ENCODE data around the gene KCNMA1. TPM values are rescaled to one million over a fixed set of nuclear protein-coding genes. Genes with fewer than 3 reads are reported as not detected.

The KCNMA1 gene
- total and polyA plus RNA-seq, 2 donors from 2014 or later = 4.2 to 8.9 TPM

DNA sequence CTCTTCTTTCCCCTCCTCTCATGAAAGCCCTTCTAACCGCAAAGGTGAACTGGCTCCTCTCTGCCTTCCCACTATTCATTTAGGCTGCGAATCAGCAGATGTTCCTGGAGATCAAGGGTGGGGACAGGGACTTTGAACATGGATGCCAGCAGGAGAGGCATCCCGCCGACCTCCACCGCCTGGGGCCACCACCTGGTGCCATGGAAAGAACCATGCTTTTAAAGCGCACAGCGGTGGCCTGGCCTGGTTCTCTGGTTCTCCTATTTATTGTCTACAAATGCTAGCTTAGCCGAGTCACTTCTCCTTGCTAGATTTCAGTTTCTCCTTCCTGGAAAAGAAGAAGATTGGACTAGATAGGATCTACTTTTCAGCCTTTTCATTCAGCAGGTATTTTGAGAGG lies 43.2 kb upstream of the KCNMA1 start:
- intact Hi-C loops (cut with DNase I) = no loop called here
- no peak for DNase-seq
- no peak for TF ChIP-seq CTCF (IDR thresholded peaks at IDR 0.05; ENCODE audit: borderline replicate concordance, extremely low read depth, insufficient read depth)
- H3K36me3 ChIP-seq (ENCODE audit: control insufficient read depth in 2 of 3, insufficient read depth in 3 of 3, low read length in 3 of 3) = no peaks in the 10 kb centered on the region
- H3K27ac ChIP-seq (ENCODE audit: low read depth in 2 of 2, low read length in 2 of 2) = no peak overlapping the region
- H3K9me3 ChIP-seq (ENCODE audit: control insufficient read depth in 2 of 3, insufficient read depth in 1 of 3, low read length in 3 of 3) = no peaks in the 10 kb centered on the region
- H3K4me1 ChIP-seq (ENCODE audit: control insufficient read depth in 2 of 3, insufficient read depth in 2 of 3, low read depth in 1 of 3, low read length in 3 of 3) = no peaks in the 10 kb centered on the region
- H3K27me3 ChIP-seq (ENCODE audit: control insufficient read depth, insufficient read depth, low read length) = no peaks in the 10 kb centered on the region
- no peak overlapping the region for H3K4me3 ChIP-seq (ENCODE audit: low read length in 3 of 3)
- H3K9ac ChIP-seq (ENCODE audit: low read length in 3 of 3) = no peak overlapping the region
- no peak for FAIRE-seq

DNA sequence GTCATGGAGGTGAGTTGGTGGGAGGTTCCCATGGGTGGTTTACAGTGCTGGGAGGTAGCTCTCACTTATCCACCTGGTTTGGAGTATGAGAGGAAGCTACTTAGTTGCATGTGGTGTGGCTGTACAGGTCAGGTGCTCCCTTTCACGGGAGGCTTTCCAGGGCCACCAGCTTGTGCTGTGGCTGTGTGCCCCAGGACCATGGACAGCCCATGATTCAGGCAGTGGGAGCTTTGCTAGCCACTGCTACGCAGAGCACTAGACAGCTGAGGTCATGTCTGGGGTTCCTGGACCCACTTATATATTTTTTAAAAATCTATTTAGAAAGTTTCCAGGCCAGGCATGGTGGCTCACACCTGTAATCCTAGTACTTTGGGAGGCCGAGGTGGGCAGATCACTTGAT lies 42.5 kb upstream of the KCNMA1 start:
- Histone ChIP-seq H3K36me3 (ENCODE audit: control insufficient read depth in 2 of 3, insufficient read depth in 3 of 3, low read length in 3 of 3) (no peaks in the 10 kb centered on the region), H3K4me3 (ENCODE audit: low read length in 3 of 3) (no peak overlapping the region), H3K9me3 (ENCODE audit: control insufficient read depth in 2 of 3, insufficient read depth in 1 of 3, low read length in 3 of 3) (no peaks in the 10 kb centered on the region), H3K9ac (ENCODE audit: low read length in 3 of 3) (no peak overlapping the region), H3K4me1 (ENCODE audit: control insufficient read depth in 2 of 3, insufficient read depth in 2 of 3, low read depth in 1 of 3, low read length in 3 of 3) (no peaks in the 10 kb centered on the region), H3K27me3 (ENCODE audit: control insufficient read depth, insufficient read depth, low read length) (no peaks in the 10 kb centered on the region), H3K27ac (ENCODE audit: low read depth in 2 of 2, low read length in 2 of 2) (no peak overlapping the region)
- intact Hi-C loops (cut with DNase I) = no loop called here
- no peak for DNase-seq
- TF ChIP-seq CTCF (IDR thresholded peaks at IDR 0.05; ENCODE audit: borderline replicate concordance, extremely low read depth, insufficient read depth) = no peak
- no peak for FAIRE-seq

GRCh38 chr10:77679217-77679616 lies 41.6 kb upstream of the KCNMA1 start:
- intact Hi-C loops (cut with DNase I) = no loop called here
- FAIRE-seq = no peak

More at GRCh38 chr10:77679217-77679616, 41.6 kb upstream of the KCNMA1 start:
- no peak for DNase-seq
- Histone ChIP-seq H3K4me1 (ENCODE audit: control insufficient read depth in 2 of 3, insufficient read depth in 2 of 3, low read depth in 1 of 3, low read length in 3 of 3) (no peaks in the 10 kb centered on the region), H3K27me3 (ENCODE audit: control insufficient read depth, insufficient read depth, low read length) (no peaks in the 10 kb centered on the region), H3K9ac (ENCODE audit: low read length in 3 of 3) (no peak overlapping the region), H3K36me3 (ENCODE audit: control insufficient read depth in 2 of 3, insufficient read depth in 3 of 3, low read length in 3 of 3) (no peaks in the 10 kb centered on the region), H3K27ac (ENCODE audit: low read depth in 2 of 2, low read length in 2 of 2) (no peak overlapping the region), H3K4me3 (ENCODE audit: low read length in 3 of 3) (no peak overlapping the region), H3K9me3 (ENCODE audit: control insufficient read depth in 2 of 3, insufficient read depth in 1 of 3, low read length in 3 of 3) (no peaks in the 10 kb centered on the region)
- TF ChIP-seq CTCF (IDR thresholded peaks at IDR 0.05; ENCODE audit: borderline replicate concordance, extremely low read depth, insufficient read depth) = no peak

Measured in kidney (tissue), 14 donors.